Esophagus squamous epithelium (tissue), 4 donors: ENCODE data around the gene TRAF3.

ENCODE experiments used
- POLR2A ChIP-seq, 4 donors: fragments of 450-650 bp; IDR thresholded peaks; one replicate each; pipeline ENCODE4 v1.6.1; 2017; ENCODE audit warnings: antibody characterized with exemption in 4 of 4, mild to moderate bottlenecking in 4 of 4, moderate library complexity in 3 of 4
- TF ChIP-seq, protein P1 (sequence below), 6 experiments: fragments of 450-650 bp in 4 of 6; fragments of 200-600 bp in 2 of 6; sonication (generic) in 2 of 6; IDR thresholded peaks; one replicate each; pipeline ENCODE4 v1.5.1; 2016 to 2019; ENCODE audit warnings: antibody characterized with exemption in 6 of 6, mild to moderate bottlenecking in 4 of 6, moderate library complexity in 4 of 6

DNA sequence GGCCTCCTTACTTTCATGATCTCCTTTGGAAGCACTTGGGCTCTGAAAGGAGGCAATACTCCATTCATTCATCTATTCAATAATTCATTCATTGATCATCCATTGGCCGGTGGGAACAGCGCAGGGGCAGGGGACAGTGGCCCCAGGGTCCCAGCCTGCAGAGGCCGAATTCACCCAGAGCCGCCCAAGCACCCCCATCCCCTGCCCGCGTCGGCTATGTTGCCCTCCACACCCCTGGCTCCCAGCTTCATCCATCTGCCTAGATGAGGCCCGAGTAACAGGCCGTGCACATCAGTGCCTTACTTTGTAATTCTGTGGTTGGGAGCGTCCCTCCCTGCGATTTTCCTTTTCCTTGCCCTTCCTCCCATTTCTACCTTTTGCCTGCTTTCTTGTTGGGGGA, 148.4 kb downstream of the TRAF3 start:
- TF ChIP-seq, protein P1, sequence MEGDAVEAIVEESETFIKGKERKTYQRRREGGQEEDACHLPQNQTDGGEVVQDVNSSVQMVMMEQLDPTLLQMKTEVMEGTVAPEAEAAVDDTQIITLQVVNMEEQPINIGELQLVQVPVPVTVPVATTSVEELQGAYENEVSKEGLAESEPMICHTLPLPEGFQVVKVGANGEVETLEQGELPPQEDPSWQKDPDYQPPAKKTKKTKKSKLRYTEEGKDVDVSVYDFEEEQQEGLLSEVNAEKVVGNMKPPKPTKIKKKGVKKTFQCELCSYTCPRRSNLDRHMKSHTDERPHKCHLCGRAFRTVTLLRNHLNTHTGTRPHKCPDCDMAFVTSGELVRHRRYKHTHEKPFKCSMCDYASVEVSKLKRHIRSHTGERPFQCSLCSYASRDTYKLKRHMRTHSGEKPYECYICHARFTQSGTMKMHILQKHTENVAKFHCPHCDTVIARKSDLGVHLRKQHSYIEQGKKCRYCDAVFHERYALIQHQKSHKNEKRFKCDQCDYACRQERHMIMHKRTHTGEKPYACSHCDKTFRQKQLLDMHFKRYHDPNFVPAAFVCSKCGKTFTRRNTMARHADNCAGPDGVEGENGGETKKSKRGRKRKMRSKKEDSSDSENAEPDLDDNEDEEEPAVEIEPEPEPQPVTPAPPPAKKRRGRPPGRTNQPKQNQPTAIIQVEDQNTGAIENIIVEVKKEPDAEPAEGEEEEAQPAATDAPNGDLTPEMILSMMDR (IDR thresholded peaks at IDR 0.05) = no peak
- TF ChIP-seq POLR2A (IDR thresholded peaks at IDR 0.05) = no peak
